HG02571 (cell line): Measurements from ENCODE around the gene PPY.
"Not testable (repeated sequence)": the region's sequence is repeated elsewhere in the genome, so short reads cannot be mapped to it uniquely, and the experiment has no call there.

Experiments
- ATAC-seq: cut with Tn5 transposase; IDR thresholded peaks from one replicate; pipeline ENCODE4 v1.9.1; 2021; ENCODE audit warnings: mild to moderate bottlenecking, moderate library complexity; ENCODE audit not compliant: unreplicated experiment

The PPY gene

DNA sequence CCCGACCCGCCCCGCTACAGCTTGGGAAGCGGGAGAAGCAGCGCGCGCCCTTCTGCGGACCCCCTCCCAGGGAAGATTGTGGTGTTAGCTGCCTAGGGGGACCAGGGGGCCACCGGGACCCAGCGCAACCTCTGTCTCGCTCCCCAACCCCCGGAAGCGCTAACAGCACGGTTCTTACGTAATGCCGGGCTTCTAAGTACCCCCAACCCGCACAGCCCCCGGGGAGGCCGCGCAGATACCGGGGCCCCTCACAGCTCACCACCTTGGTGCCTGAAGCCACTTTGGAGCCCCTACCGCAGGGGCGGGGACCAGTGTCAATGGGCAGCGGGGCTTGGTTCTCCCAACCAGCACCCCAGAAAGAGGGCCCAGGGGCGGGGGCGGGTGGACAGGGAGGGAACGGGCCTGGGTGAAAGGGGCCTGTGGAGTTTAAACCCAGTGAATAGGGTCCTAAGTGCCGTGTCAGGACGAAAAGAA lies 35.3 kb downstream of the PPY start:
- no peak for ATAC-seq

DNA sequence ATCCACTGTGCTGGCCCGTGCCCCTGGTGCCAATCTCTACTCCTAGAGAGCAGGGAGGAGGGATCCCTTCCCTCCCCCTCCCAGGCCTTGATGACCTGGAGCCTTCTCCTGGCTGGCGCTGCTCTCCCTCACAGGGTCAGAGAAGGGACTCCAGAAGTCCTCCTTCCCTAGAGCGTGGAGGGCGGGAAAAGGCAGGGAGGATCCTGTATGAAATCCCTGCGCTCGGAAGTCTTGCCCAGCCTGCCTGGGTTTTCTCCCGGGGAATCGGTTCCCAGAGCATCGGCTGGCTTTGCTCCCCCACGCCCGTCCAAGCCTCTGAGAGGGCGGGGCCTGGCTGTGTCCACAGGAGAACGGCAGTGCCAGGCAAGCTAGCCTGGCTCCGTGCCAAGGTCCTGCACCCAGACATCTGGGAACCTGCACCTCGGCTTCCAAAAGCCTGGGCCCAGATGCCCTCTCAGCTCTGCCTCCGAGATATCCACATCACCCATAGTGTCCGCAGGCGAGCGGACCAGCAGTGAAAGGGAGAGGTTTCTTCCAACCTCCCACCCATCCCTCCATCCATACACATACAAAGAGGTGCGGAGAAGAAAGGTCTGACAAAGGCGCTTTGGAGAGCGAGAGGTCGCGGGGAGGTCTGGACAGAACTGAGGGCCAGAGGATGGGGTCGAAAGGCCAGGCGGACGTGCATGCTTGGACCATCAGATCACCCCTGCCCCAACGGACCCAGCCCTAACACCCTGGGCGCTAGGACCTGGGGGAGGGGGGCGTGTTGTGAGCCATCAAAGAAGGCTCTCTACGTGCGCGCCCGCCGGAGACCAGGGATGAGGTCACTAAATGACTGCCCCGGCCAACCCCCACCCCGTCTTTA lies 36.1 kb downstream of the PPY start:
- no peak for ATAC-seq

DNA sequence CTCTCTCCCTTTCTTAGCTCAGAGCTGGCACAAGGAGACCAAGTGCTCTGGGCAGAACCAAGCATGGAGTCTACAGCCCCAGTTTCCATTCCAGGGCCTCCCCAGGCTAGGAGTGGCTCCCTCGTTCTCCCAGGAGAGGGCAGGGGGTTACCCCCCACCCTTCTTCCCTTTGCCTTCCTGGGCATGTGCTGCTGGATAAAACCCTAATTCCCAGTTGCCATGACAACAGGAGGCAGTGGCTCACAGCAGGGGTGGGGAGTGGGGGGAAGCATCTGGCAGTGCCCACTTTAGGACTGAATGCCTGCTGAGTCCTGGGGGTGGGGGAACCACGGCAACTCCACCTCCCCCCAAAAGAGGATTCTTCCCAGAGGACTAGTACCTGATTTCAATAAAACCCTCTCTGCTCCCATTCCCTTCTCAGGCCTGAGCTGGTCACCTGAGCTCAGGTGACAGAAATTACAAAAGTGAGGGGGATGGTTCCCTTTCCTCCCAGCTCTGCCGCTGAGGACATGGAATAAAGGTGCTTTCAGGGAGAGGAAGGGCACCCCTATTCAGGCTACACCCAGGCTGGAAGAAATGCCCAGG lies 36.8 kb downstream of the PPY start:
- no peak for ATAC-seq

DNA sequence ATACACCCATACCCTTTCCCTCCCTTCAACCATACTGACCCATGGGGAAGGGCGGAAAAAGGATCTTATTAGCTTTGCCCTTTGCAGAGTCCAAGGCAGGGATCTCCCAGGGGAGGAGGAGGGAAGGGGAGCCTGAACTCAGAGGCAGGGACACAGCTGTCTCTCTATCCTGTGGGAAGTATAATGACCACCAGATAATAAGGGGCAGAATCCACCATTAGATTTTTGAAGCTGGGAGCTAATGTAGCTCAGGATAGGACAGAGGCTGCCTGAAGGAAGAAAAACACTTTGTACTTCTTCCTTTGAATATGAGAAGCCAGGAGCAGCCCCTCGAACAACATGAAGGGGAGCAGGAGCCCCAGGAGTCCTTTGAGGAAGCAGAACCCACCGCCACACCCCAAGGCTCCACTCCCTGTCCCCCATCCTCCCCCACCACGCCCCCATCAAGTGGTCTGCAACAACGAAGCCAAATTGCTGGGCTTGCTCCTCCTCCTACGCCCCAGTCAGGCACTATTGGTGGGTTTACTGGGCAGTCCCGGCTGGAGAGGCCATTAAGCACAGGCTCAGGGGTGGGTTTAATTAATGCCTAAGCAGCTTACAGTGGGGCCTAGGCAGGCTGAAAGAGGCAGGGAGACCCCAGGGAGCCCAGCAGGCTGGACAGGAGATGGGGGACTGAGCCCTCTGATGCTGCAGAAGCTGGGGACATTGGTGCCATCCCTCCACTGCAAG lies 40.3 kb downstream of the PPY start:
- ATAC-seq = no peak

DNA sequence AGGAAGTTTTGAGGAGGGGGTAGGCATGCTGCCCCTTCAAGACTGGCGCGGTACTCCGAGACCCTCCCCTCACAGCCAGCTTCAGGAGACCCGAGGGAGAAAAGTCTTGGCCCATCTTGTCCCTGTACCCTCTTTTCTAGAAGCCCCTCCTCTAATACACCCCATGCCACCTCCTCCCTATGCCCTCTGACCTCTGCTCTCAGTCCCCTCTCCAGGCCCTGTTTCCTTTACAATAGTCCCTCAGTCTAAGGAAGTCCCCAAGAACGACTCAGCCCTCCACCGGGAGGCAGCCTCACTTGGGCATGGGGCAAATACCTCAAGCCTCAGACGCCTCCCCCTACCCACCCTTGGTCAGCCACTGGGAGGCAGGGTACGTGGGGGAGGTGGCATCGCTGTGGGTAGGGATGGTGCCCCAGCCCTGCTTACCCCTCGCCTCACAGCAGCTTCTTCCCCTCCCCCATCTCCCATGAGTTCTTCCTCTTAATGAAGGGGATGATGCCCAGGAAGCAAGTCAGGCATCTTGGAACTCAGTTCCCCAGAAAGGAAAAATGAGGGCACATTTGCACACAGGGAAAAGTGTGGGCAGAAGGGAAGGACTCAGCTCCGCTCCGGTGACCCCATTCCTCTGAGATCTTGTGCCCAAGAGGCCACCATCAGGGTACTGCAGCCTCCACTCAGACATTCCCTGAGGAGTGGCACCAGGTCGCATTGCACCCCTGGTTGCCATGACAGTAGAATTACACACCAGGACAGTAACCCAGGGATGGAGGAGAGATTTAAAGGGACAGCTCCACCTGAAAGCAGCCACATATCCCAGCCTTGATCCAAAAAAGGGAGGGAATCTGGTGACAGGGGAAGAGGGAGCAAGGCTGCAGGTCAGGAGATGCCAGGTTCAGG lies 41.2 kb downstream of the PPY start:
- no peak for ATAC-seq

DNA sequence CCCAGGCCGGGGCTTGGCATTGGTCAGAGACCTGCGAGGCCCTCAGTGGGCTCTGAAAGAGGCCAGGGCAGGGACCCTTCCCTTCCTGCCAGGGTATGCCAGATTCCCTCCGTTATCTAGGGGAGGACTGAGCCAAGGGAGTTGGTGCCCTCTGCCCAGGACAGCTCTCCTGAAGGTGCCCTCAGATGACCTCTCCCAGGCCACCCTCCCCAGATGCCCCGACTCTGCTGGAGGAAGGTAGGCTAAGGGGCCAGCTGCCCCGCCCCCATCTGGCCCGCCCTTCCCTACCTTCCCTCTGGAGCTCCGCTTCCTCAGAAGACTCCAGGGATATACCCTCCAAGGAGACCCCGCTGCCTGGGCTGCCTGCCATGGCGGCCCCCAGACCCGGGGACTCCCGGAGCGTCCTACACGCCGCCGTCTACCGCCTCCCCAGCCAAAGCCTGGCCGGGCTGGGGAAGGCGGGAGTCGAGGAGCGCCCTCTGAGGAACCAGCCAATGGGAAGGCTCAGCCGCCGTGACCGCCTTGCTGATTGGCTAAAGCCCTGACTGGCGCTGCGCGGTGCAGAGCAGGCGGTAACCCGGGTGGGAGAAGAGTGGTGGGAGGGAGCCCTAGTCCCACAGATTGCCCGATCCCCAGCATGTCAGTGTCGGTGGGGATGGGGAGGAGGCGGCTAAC lies 42.0 kb downstream of the PPY start:
- peak; percentile 65 for ATAC-seq

DNA sequence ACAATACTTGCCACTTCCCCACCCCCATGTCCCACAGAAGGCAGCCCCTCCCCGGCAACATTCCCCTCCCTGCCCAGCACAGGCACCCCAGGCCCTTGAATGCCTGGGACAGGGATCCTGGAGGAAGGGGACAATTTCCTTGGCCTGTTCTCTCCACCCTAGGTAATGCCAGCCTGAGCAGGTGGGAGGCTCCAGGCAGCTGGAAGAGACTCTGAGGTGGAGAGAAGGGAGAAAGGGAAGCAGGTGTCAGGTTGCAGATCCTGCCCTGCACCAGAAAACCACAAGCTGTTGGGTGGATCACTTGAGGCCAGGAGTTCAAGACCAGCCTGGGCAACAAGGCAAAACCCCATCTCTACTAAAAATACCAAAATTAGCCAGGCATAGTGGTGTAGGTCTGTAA lies 43.8 kb downstream of the PPY start:
- no peak for ATAC-seq

DNA sequence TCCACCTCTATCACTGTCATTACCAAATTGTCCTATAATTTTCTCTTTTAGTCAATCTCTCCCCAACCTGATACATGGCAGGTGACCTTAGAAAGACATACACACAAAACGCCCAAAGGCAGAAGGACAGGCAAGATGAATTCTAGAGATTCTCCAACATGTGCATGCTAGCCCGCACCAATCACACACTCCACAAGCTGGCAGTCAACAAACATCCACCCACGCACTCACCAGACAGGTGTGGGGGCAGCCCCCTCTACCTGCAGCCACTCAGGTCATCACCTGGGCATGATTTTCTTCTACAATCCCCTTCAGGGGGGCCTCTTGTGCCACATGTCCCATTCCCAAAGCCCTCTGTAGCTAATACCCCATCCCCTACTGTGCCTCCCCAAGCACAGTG lies 44.4 kb downstream of the PPY start:
- ATAC-seq = no peak

DNA sequence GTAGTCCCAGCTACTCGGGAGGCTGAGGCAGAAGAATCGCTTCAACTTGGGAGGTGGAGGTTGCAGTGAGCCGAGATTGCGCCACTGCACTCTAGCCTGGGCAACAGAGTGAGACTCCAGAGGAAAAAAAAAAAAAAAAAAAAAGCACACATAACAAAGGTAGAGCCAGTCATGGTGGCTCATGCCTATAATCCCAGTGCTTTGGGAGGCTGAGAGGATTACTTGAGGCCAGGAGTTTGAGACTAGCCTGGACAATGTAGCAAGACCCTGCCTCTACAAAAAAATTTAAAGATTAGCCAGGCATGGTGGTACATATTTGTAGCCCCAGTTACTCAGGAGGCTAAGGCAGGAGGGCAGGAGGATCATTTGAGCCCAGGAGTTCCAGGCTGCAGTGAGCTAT lies 47.8 kb downstream of the PPY start:
- ATAC-seq = not testable (repeated sequence)

DNA sequence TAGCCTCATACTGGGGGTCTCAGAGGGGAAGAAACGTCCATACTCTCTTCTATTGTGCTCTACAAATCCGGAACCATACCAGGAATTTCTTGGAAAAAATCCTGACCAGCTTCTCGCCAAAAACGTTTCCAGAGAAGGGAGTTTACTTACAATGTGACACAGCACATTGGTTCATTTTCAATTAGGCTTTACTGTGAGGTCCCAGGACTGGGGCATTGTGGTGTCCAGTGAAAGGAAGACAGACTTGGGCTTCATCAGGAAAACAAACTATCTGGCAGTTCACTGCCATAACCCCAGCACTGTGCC lies 49.7 kb downstream of the PPY start:
- no peak for ATAC-seq

DNA sequence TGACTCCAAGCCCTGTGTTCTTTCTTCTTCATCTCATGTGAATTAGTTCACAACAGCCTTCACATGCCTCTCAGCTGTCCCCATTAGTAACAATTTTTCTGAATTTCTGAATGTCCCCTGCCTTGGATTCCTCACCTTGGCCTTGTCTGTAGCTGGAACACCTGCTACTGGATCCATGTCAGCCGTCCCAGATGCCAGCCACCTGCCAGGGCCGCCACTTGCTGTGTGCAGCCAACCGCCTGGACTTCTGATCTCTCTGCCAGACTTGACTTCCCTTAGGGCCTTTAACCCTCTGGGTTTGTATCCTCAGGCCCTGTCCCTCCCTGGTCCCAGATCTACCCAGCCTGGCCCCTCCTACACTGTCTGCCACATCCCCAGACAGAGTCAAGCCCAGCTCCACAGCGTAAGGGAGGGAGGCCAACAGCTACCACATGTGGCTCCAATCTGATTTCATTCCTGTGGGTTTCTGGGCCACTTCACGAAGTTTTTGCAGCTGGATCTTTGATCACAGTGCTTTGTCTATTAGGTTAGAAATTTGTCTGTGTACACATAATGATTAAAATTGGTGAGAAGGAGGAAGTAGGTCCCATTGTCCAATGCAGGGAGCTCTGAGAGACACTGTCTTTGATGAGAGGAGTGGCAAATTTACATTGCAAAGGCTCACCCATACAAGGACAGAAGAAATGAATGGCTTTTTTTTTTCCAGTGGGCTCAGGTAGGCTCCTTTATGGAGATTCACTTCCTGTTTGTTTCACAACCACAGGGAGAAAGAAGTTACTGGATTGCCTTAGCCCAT lies 50.2 kb downstream of the PPY start:
- ATAC-seq = no peak
